Measurements from ENCODE around the gene BRAP.
"Not testable (repeated sequence)": the region's sequence is repeated elsewhere in the genome, so short reads cannot be mapped to it uniquely, and the experiment has no call there.

BRAP gene

DNA sequence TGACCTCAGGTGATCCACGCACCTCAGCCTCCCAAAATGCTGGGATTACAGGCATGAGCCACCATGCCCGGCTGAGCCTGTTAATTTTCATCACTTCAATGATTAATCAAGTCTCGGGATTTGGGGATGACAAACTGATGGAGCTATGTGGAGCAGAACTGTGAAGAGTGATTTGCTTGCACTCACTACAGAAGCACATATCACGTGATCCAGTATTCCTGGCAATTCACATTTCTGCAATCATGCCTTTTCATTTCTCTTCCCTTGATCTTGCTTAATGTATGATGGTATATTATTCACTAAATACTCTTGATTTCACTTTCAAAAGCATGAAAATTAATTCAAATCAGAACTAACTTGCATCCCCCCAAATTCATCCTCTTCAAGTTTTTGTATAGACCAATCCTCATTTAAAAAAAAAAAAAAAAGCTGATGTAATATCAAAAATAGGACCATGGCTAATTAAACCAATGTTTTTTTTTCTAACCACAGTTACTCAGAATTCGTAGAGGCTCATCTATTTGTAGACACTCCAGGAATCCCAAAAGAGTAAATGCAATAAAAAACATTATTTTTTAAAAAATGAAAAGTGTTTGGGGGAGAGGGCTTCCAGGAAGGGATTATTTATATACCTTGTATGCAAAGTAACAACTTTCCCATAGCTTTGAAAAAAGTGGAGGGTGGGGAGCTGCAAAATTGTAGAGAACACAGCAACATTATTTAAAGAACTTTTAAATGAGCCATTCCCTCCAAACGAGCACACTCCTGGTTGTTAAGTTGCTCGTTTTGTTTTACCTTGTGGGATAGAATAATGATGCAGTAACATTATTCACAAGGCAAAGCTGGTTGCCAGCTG lies 79.6 kb downstream of the BRAP start:
- no peak for FAIRE-seq

- not testable (repeated sequence) for FAIRE-seq
Observed at GRCh38 chr12:111602857-111603256, 82.9 kb downstream of the BRAP start.

DNA sequence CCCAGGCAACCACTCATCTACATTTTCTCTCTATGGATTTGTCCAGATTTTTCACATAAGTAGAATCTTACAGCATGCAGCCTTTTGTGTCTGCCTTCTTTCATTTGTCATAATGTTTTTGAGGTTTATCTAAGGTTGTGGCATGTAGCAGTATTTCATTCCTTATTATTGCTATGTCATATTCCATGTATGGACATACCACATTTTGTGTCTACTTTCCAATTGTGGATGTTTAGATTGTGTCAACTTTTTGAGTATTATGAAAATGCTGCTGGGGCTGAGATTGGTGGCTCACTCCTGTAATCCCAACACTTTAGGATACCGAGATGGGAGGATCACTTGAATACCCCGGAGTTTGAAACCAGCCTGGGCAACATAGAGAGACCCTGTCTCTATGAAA lies 83.4 kb downstream of the BRAP start:
- FAIRE-seq = no peak

- not testable (repeated sequence) for FAIRE-seq
Observed at GRCh38 chr12:111600986-111601385, 84.8 kb downstream of the BRAP start.

DNA sequence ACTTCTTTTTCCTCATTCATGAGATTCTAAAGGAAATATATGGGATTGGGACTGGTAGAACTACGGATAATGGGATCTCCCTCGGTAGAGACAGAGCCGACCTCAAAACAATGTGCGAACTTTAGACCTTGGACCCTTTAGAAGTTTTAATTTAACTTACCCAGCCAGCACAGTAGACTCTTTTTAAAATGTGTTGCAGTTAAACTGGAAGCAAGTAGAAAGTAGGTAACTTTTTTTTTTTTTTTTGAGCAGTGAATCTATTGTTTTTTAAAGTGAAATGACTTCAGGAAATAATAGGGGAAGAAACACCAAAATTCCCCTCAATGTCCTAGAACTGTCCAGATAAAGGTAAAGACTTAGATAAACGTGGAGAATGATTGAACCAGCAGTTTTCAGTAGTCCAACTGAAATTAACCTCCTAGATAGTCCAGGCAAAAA lies 85.5 kb downstream of the BRAP start:
- FAIRE-seq = no peak

GRCh38 chr12:111599453-111600204 lies 86.1 kb downstream of the BRAP start:
- peak; percentile 44 for FAIRE-seq

- no peak for FAIRE-seq
Observed at GRCh38 chr12:111598637-111599452, 86.9 kb downstream of the BRAP start, which contains the start of gene ATXN2. Gene ATXN2 (minus strand): TSS chr12:111599315. CDS start chr12:111599034, 281 bp downstream.

DNA sequence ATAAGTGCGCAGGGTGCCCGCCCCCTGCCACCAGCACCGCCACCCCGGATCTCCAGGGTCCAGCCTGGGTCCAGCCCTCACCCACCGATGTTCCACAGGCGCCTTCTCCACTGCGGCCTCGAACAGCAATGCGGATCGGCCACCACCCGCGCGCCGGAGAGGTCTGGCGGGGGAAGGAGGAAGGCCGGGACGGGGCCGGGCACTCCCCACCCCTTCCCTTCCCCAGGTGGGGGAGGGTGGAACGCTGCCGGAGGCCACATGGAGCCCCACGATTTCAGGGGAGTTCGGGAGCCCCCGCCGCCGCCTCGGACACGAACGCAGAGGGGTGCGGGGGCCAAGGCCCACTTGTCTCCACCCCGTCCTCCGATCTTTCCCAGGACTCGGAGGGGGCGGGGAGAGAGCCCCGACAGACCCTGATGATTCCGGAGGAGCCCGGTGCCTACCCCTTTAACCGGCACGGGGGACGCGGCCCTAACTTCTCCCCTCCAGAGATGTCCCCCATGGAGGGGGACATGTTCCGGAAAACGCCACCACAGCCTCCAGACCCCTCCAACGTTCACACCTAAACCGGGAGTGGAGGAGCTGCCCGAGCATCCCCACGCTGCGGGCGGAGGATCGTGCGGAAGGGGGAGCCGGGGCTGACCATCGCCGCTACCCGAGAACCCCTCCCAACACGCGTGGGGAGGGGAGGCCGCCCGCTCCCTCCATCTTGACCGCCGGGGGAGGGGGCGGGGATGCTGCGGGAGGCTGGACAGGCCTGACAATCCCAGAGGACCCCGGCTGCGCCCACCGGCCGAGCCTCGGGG lies 87.7 kb downstream of the BRAP start:
- FAIRE-seq = no peak

GRCh38 chr12:111596985-111597830 lies 88.5 kb downstream of the BRAP start:
- no peak for FAIRE-seq

GRCh38 chr12:111595341-111595835 lies 90.4 kb downstream of the BRAP start:
- FAIRE-seq = not testable (repeated sequence)
